Activated naive CD4-positive, alpha-beta T cell treated with anti-CD3 and anti-CD28 coated beads, Interleukin-2, amount 50 U/mL, for 72 hours (primary cell): ENCODE data around the gene WDR49. TPM values are rescaled to one million over a fixed set of nuclear protein-coding genes. Genes with fewer than 3 reads are reported as not detected.

Source experiments
- ATAC-seq, 2 donors: fragments of 150-1000 bp; cut with Tn5 transposase; 2 replicates each; pipeline ENCODE4 v1.10.0; 2021; ENCODE audit warnings: mild to moderate bottlenecking in 2 of 2, moderate library complexity in 2 of 2
- DNase-seq, 2 donors: peaks; one replicate each; pipeline ENCODE4 v3.0.0; 2021 to 2022; ENCODE audit warnings: low spot score in 2 of 2
- H3K27ac Mint-ChIP-seq, 2 donors: one replicate each; pipeline ENCODE4 v1.8.0; 2022; ENCODE audit warnings: mild to moderate bottlenecking in 2 of 2, mixed read lengths in 2 of 2
- H3K36me3 Mint-ChIP-seq, 2 donors: one replicate each; pipeline ENCODE4 v1.8.0; 2022; ENCODE audit warnings: mixed read lengths in 2 of 2
- H3K9me3 Mint-ChIP-seq, 2 donors: one replicate each; pipeline ENCODE4 v1.8.0; 2022; ENCODE audit warnings: mixed read lengths in 2 of 2
- total RNA-seq, 2 donors: library from RNA; stranded (reverse); gene quantifications; one replicate each; pipeline ENCODE4 v1.2.3, GENCODE V29; 2022

Gene WDR49
- total RNA-seq, 2 donors from 2014 or later = 0.18 to 1.1 TPM

- Mint-ChIP-seq H3K36me3 (no peaks in the 10 kb centered on the region), H3K9me3 (no peaks in the 10 kb centered on the region), H3K27ac (no peak overlapping the region)
These were observed 89.1 kb downstream of the WDR49 start for GRCh38 chr3:167564612-167565011.

GRCh38 chr3:167559924-167560323, 93.8 kb downstream of the WDR49 start:
- ATAC-seq = no peak
- no peaks in the 10 kb centered on the region for H3K36me3 Mint-ChIP-seq
- H3K27ac Mint-ChIP-seq = no peak overlapping the region

More at GRCh38 chr3:167564612-167565011, 89.1 kb downstream of the WDR49 start:
- ATAC-seq (no peak), DNase-seq (no peak)

GRCh38 chr3:167554898-167555297, 98.8 kb downstream of the WDR49 start:
- ATAC-seq (no peak), DNase-seq (no peak)
- Mint-ChIP-seq H3K36me3 (no peaks in the 10 kb centered on the region), H3K9me3 (no peaks in the 10 kb centered on the region), H3K27ac (no peak overlapping the region)

More at GRCh38 chr3:167559924-167560323, 93.8 kb downstream of the WDR49 start:
- no peaks in the 10 kb centered on the region for H3K9me3 Mint-ChIP-seq
- DNase-seq = no peak

DNA sequence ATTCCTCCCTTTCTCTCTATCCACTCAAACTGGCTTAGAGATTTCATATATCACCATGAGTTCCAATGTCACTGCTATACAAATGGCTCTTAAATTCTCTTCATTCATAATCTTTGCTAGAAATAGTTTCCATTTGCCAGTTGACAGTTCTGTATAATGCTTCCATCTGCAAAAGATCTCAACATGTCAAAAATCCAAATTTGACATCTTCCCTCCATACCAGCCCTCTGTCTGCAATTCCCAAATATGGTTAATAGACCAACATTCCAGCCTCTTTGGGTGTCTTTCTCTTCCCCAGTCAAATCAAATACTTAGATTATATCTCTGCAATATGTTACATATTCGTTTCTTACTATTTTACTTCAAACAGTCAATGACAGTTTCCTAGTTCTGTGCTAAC, 115.7 kb downstream of the WDR49 start:
- H3K27ac Mint-ChIP-seq = no peak overlapping the region
- peaks cover 14 to 30% of the 10 kb centered on the region in 2 donors for H3K9me3 Mint-ChIP-seq
- peaks cover 0 to 17% of the 10 kb centered on the region in 2 donors for H3K36me3 Mint-ChIP-seq
- ATAC-seq = no peak
- DNase-seq = no peak

GRCh38 chr3:167521006-167521355, 132.8 kb downstream of the WDR49 start:
- DNase-seq (no peak), ATAC-seq (no peak)
- H3K36me3 Mint-ChIP-seq = no peaks in the 10 kb centered on the region
- H3K27ac Mint-ChIP-seq = no peak overlapping the region
- H3K9me3 Mint-ChIP-seq = peaks cover 0 to 10% of the 10 kb centered on the region in 2 donors

- Mint-ChIP-seq H3K9me3 (peaks cover 0 to 10% of the 10 kb centered on the region in 2 donors), H3K36me3 (no peaks in the 10 kb centered on the region), H3K27ac (no peak overlapping the region)
- ATAC-seq (no peak), DNase-seq (no peak)
These were observed 133.3 kb downstream of the WDR49 start for GRCh38 chr3:167520266-167521005.

DNA sequence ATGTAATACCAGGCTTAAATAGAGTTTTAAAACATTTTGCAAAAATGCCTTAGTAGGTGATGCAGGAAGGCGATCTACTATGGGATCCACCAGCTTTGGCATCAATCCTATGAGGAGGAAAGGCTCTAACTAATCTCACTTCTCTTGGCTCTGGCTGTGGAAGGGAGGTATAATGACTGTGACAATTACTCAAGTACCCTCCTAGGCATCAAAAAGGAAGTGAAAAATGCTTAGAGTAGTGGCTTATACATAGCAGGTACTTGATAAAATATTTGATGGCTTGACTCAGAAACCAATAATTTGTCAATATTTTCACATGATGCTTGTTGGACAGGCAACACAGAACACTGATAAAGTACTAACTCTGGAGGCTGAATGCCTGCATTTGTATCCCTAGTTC, 145.8 kb downstream of the WDR49 start:
- no peak for ATAC-seq
- no peak overlapping the region for H3K27ac Mint-ChIP-seq
- DNase-seq = no peak
- no peaks in the 10 kb centered on the region for H3K36me3 Mint-ChIP-seq
- peaks cover 0 to 4% of the 10 kb centered on the region in 2 donors for H3K9me3 Mint-ChIP-seq

DNA sequence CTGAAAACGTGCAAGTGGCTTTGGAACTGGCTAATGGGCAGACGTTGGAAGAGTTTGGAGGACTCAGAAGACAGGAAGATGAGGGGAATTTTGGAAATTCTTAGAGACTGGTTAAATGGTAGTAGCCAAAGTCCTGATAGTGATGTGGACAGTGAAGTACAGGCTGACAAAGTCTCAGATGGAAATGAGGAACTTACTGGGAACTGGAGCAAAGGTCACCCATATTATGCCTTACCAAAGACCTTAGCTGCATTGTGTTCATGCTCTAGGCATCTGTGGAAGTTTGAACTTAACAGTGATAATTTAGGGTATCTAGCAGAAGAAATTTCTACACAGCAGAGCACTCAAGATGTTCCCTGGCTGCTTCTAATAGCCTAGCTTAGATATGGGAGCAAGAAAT, 151.3 kb downstream of the WDR49 start:
- ATAC-seq = no peak
- no peaks in the 10 kb centered on the region for H3K36me3 Mint-ChIP-seq
- H3K9me3 Mint-ChIP-seq = no peaks in the 10 kb centered on the region
- DNase-seq = no peak
- no peak overlapping the region for H3K27ac Mint-ChIP-seq

GRCh38 chr3:167501941-167502340, 151.8 kb downstream of the WDR49 start:
- Mint-ChIP-seq H3K36me3 (no peaks in the 10 kb centered on the region), H3K27ac (no peak overlapping the region), H3K9me3 (no peaks in the 10 kb centered on the region)
- DNase-seq = no peak
- no peak for ATAC-seq

GRCh38 chr3:167497903-167498302, 155.8 kb downstream of the WDR49 start:
- ATAC-seq (no peak), DNase-seq (no peak)
- Mint-ChIP-seq H3K36me3 (no peaks in the 10 kb centered on the region), H3K27ac (no peak overlapping the region), H3K9me3 (no peaks in the 10 kb centered on the region)

- no peak overlapping the region for H3K27ac Mint-ChIP-seq
- H3K9me3 Mint-ChIP-seq = no peaks in the 10 kb centered on the region
- ATAC-seq (peak in 1 of 2 donors; percentile 34), DNase-seq (no peak)
- H3K36me3 Mint-ChIP-seq = no peaks in the 10 kb centered on the region
These were observed 160.5 kb downstream of the WDR49 start for GRCh38 chr3:167493244-167493643.

- DNase-seq (no peak), ATAC-seq (no peak)
- Mint-ChIP-seq H3K9me3 (peaks cover 0 to 10% of the 10 kb centered on the region in 2 donors), H3K36me3 (no peaks in the 10 kb centered on the region), H3K27ac (no peak overlapping the region)
These were observed 162.1 kb downstream of the WDR49 start for GRCh38 chr3:167491621-167492020.

- Mint-ChIP-seq H3K27ac (no peak overlapping the region), H3K36me3 (no peaks in the 10 kb centered on the region), H3K9me3 (peaks cover 0 to 11% of the 10 kb centered on the region in 2 donors)
- ATAC-seq (no peak), DNase-seq (no peak)
These were observed 164.2 kb downstream of the WDR49 start for GRCh38 chr3:167489571-167489970.

DNA sequence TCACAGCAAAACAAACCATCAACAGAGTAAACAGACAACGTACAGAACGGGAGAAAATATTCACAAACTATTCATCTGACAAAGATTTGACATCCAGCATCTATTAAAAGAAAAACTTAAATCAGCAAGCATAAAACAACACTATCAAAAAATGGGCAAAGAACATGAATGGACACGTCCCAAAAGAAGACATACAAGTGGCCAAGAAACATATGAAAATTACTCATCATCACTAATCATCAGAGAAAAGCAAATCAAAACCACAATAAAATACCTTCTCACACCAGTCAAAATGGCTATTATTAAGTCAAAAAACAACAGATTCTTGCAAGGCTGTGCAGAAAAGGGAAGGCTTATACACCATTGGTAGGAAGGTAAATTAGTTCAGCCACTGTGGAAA, 166.2 kb downstream of the WDR49 start:
- no peak for DNase-seq
- no peak overlapping the region for H3K27ac Mint-ChIP-seq
- H3K9me3 Mint-ChIP-seq = peaks cover 0 to 11% of the 10 kb centered on the region in 2 donors
- no peaks in the 10 kb centered on the region for H3K36me3 Mint-ChIP-seq
- no peak for ATAC-seq

GRCh38 chr3:167484551-167484950, 169.2 kb downstream of the WDR49 start:
- no peak for ATAC-seq

DNA sequence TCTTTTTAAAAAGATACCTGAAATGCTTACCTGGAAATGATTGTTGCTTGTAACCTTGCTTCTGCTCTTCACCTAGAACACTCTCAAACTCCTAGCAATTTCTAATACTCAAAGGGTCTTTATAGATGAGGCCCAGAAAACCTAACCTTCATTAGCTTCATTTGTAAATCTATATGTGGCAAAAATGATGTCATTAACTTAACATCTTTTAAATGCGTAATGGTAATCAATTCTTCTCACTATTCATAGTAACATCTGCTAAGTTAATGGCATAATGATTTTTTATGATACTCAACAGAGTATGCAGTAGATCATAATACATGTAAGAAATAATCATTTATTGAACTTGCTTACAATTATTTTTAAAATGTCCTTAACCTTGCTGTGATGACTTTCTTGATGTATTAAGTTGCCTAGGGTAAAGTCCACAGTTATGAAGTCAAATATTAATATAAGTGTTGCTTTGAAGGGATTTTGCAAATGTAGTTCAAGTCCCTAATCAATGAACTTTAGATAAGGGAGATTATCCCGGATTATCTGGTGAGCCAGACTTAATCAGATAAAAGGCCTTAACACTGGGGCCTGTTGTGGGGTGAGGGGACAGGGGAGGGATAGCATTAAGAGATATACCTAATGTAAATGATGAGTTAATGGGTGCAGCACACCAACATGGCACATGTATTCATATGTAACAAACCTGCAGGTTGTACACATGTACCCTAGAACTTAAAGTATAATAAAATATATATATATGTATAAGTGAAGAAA, 169.8 kb downstream of the WDR49 start:
- ATAC-seq = no peak
- no peaks in the 10 kb centered on the region for H3K36me3 Mint-ChIP-seq
- H3K27ac Mint-ChIP-seq = no peak overlapping the region
- peaks cover 0 to 11% of the 10 kb centered on the region in 2 donors for H3K9me3 Mint-ChIP-seq
- DNase-seq = no peak

More at GRCh38 chr3:167484551-167484950, 169.2 kb downstream of the WDR49 start:
- no peak for DNase-seq
- Mint-ChIP-seq H3K9me3 (peaks cover 0 to 11% of the 10 kb centered on the region in 2 donors), H3K27ac (no peak overlapping the region), H3K36me3 (no peaks in the 10 kb centered on the region)

- DNase-seq (no peak), ATAC-seq (no peak)
- no peaks in the 10 kb centered on the region for H3K36me3 Mint-ChIP-seq
- no peak overlapping the region for H3K27ac Mint-ChIP-seq
- H3K9me3 Mint-ChIP-seq = no peaks in the 10 kb centered on the region
These were observed 172.6 kb downstream of the WDR49 start for GRCh38 chr3:167481164-167481563.

DNA sequence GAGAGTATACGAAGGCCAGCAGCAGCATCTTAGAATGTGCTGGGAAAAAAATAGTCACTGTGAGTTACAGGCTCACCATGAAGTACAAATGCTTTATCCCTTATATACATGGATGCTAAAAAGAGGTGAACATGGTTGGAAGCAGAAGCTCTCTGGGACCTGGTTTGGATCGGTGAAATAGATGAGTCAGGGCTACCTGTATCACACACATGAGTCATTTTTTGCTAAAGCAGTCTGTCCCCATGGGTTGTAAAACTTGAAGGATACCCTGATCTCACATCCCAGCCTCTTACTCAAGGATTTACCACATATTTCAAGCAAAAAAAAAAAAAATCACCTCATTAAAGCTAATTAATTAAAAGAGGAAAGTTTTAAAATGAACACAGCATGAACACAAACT, 173.0 kb downstream of the WDR49 start:
- H3K9me3 Mint-ChIP-seq = no peaks in the 10 kb centered on the region
- H3K36me3 Mint-ChIP-seq = no peaks in the 10 kb centered on the region
- no peak overlapping the region for H3K27ac Mint-ChIP-seq
- ATAC-seq = no peak
- no peak for DNase-seq
